ENCODE data around the gene TNFRSF12A.
A peak's percentile ranks its signal among the peaks of the same experiment; 100 is the strongest.

The TNFRSF12A gene

DNA sequence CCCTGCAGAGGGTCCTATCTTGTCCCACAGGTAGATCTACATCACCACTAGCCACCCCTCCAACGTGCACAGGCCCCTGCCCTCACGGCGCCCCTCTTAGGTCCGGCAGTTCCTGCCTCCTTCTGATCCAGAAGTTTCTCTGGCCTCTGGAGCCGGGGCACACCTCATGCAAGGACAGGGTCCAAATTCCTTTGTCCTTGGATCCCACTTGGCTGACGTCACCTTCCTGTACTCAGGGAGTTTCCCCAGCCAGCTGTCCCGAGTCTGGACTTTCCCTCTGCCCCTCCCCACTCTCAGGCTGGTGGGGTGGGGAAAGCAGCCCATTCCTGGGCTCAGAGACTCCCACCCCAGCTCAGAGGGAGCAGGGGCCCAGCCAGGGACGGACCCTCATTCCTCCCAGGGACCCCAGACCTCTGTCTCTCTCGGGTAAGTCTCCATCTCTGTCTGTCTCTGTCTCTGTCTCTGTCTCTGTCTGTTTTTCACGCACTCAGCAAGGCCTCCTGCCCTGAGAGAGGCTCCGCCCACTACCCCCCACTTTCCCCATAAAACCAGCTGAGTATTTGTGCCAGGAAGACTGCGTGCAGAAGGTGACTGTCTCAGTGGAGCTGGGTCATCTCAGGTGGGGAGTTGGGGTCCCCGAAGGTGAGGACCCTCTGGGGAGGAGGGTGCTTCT is 45.0 kb downstream of the TNFRSF12A start, which contains the start of gene IL32 (continued):
- no peak for TF ChIP-seq ZNF10 (tag by site-specific recombination; IDR thresholded peaks at IDR 0.05)
- no peak for TF ChIP-seq ZFP41 (tag by site-specific recombination; IDR thresholded peaks at IDR 0.05; ENCODE audit: borderline replicate concordance)
- TF ChIP-seq ZNF530 (tag by site-specific recombination; IDR thresholded peaks at IDR 0.05; ENCODE audit: low read depth), result peak; percentile 99
- TF ChIP-seq, protein P1, sequence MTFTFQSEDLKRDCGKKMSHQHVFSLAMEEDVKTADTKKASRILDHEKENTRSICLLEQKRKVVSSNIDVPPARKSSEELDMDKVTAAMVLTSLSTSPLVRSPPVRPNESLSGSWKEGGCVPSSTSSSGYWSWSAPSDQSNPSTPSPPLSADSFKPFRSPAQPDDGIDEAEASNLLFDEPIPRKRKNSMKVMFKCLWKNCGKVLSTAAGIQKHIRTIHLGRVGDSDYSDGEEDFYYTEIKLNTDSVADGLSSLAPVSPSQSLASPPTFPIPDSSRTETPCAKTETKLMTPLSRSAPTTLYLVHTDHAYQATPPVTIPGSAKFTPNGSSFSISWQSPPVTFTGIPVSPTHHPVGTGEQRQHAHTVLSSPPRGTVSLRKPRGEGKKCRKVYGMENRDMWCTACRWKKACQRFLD (tag by site-specific recombination; IDR thresholded peaks at IDR 0.05), result no peak
- no peak for TF ChIP-seq ZNF791 (tag by site-specific recombination; IDR thresholded peaks at IDR 0.05)
- TF ChIP-seq ZNF184 (tag by site-specific recombination; IDR thresholded peaks at IDR 0.05), result no peak
- no peak for TF ChIP-seq ZNF221 (tag by site-specific recombination; IDR thresholded peaks at IDR 0.05; ENCODE audit: borderline replicate concordance)
- no peak for TF ChIP-seq ZNF354C (tag by site-specific recombination; IDR thresholded peaks at IDR 0.05; ENCODE audit: borderline replicate concordance, low read depth)
- TF ChIP-seq ZNF214 (tag by site-specific recombination; IDR thresholded peaks at IDR 0.05; ENCODE audit: borderline replicate concordance), result no peak
- no peak for TF ChIP-seq BCL6B (tag by site-specific recombination; IDR thresholded peaks at IDR 0.05)
- 0 out of 2 replicates have a peak, but pooled peaks have one; percentile 50 for TF ChIP-seq KLF17 (tag by site-specific recombination; IDR thresholded peaks at IDR 0.05)
- peak; percentile 41; the same call in 1 of the 2 replicates for TF ChIP-seq KLF1 (tag by site-specific recombination; IDR thresholded peaks at IDR 0.05)
- TF ChIP-seq ZNF513 (tag by site-specific recombination; IDR thresholded peaks at IDR 0.05), result no peak
- no peak for TF ChIP-seq ZNF529 (tag by site-specific recombination; IDR thresholded peaks at IDR 0.05; ENCODE audit: insufficient replicate concordance)
- no peak for TF ChIP-seq ZFP37 (tag by site-specific recombination; IDR thresholded peaks at IDR 0.05)

GRCh38 chr16:3065742-3066439 is 45.7 kb downstream of the TNFRSF12A start:
- no peak overlapping the region for H3K4me3 ChIP-seq (ENCODE audit: low read depth, low read length)
- POLR2A ChIA-PET, result interaction anchor here (0.6 kb wide), 2 partner anchors 10 to 70 kb away, joined by 3 to 6 read pairs; no protein-coding TSS in a partner anchor
- TF ChIP-seq ZNF514 (tag by site-specific recombination; IDR thresholded peaks at IDR 0.05) (no peak), RBAK (tag by site-specific recombination; IDR thresholded peaks at IDR 0.05) (no peak), HOXA7 (CRISPR knock-in tag; IDR thresholded peaks at IDR 0.05; ENCODE audit: borderline replicate concordance) (no peak), ZBTB8A (tag by site-specific recombination; IDR thresholded peaks at IDR 0.05) (peak; percentile 41; the same call in 1 of the 2 replicates), ZNF157 (tag by site-specific recombination; IDR thresholded peaks at IDR 0.05) (no peak), ZNF549 (tag by site-specific recombination; IDR thresholded peaks at IDR 0.05) (no peak), ZNF521 (tag by site-specific recombination; IDR thresholded peaks at IDR 0.05) (no peak), ZNF843 (tag by site-specific recombination; IDR thresholded peaks at IDR 0.05) (no peak), ZNF664 (tag by site-specific recombination; IDR thresholded peaks at IDR 0.05) (no peak), SETDB1 (IDR thresholded peaks at IDR 0.05; ENCODE audit: insufficient read length, low read length) (no peak), ZNF449 (tag by site-specific recombination; IDR thresholded peaks at IDR 0.05) (no peak)

More at GRCh38 chr16:3065742-3066439, 45.7 kb downstream of the TNFRSF12A start:
- no peaks in the 10 kb centered on the region for H3K9me3 ChIP-seq (ENCODE audit: control insufficient read depth, insufficient read depth, low read depth, low read length)
- CTCF ChIA-PET, result interaction anchor here (0.6 to 1.5 kb wide), 3 partner anchors 9 to 106 kb away, joined by 3 read pairs; no protein-coding TSS in a partner anchor
- no peaks in the 10 kb centered on the region for H3K36me3 ChIP-seq (ENCODE audit: control insufficient read depth in 2 of 2, insufficient read depth in 1 of 2, low read length in 2 of 2)
- no peaks in the 10 kb centered on the region for H3K4me1 ChIP-seq (ENCODE audit: control insufficient read depth, insufficient read depth, low read length)
- no peak overlapping the region for H3K27ac ChIP-seq (ENCODE audit: extremely low read depth, low read depth, low read length)
